ENCODE results near the gene ANKRD53.

GRCh38 chr2:70983506-70984227 lies 5.2 kb downstream of the ANKRD53 start:
- TF ChIP-seq, protein P1, sequence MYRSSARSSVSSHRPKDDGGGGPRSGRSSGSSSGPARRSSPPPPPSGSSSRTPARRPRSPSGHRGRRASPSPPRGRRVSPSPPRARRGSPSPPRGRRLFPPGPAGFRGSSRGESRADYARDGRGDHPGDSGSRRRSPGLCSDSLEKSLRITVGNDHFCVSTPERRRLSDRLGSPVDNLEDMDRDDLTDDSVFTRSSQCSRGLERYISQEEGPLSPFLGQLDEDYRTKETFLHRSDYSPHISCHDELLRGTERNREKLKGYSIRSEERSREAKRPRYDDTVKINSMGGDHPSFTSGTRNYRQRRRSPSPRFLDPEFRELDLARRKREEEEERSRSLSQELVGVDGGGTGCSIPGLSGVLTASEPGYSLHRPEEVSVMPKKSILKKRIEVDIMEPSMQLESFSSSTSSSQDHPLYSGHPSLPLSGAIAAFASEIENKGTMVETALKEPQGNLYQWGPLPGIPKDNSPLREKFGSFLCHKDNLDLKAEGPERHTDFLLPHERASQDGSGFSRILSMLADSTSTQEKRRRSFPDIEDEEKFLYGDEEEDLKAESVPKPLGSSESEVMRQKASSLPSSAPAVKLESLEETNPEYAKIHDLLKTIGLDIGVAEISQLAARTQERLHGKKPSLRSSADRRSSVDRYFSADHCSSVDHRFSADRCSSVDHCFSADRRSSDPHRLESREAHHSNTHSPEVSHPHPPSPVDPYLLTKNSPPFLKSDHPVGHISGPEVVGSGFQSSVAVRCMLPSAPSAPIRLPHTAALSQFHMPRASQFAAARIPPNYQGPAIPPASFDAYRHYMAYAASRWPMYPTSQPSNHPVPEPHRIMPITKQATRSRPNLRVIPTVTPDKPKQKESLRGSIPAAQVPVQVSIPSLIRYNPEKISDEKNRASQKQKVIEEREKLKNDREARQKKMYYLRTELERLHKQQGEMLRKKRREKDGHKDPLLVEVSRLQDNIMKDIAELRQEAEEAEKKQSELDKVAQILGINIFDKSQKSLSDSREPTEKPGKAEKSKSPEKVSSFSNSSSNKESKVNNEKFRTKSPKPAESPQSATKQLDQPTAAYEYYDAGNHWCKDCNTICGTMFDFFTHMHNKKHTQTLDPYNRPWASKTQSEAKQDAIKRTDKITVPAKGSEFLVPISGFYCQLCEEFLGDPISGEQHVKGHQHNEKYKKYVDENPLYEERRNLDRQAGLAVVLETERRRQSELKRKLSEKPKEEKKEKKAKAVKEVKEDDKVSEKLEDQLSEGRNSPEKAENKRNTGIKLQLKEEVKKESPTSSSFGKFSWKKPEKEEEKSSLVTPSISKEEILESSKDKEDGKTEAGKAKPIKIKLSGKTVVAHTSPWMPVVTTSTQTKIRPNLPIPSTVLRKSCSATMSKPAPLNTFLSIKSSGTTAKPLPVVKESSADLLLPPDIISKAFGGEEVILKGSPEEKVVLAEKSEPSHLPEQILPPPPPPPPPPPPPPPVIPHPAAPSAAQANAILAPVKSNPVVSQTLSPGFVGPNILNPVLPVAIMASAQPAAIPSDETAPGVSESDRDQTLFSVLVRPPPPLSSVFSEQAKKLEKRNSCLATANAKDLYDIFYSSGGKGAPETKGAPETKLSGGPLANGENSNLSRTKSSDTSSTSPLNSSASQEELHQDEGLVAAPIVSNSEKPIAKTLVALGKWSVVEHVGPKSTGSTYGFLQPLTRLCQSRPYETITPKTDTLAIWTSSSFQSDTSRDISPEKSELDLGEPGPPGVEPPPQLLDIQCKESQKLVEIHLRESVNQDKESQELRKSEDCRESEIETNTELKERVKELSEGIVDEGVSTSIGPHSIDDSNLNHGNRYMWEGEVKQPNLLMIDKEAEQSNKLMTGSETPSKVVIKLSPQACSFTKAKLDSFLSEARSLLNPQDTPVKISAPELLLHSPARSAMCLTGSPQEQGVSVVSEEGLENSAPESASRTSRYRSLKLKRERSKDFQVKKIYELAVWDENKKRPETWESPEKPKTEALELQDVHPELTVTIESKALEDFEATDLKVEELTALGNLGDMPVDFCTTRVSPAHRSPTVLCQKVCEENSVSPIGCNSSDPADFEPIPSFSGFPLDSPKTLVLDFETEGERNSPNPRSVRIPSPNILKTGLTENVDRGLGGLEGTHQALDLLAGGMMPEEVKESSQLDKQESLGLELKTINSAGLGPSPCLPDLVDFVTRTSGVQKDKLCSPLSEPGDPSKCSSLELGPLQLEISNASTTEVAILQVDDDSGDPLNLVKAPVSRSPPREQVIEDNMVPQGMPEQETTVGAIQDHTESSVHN (IDR thresholded peaks at IDR 0.05; ENCODE audit: borderline replicate concordance in 1 of 2, low read depth in 1 of 2) = no peak
- TF ChIP-seq GTF2F1 (IDR thresholded peaks at IDR 0.05; ENCODE audit: low read depth, low read length) = no peak
- no peak for TF ChIP-seq ZSCAN29 (IDR thresholded peaks at IDR 0.05)
- TF ChIP-seq C11orf30 (IDR thresholded peaks at IDR 0.05; ENCODE audit: low read depth) = no peak
- TF ChIP-seq SETDB1 (IDR thresholded peaks at IDR 0.05; ENCODE audit: low read length) = no peak
- TF ChIP-seq NR2F6 (CRISPR knock-in tag; IDR thresholded peaks at IDR 0.05) = no peak
- TF ChIP-seq SFPQ (IDR thresholded peaks at IDR 0.05; ENCODE audit: low read depth, low read length) = no peak
- TF ChIP-seq TEAD4 (IDR thresholded peaks at IDR 0.05; ENCODE audit: low read length) = no peak
- TF ChIP-seq TEAD4 (CRISPR knock-in tag; IDR thresholded peaks at IDR 0.05; ENCODE audit: borderline replicate concordance) = no peak
- TF ChIP-seq, protein P2, sequence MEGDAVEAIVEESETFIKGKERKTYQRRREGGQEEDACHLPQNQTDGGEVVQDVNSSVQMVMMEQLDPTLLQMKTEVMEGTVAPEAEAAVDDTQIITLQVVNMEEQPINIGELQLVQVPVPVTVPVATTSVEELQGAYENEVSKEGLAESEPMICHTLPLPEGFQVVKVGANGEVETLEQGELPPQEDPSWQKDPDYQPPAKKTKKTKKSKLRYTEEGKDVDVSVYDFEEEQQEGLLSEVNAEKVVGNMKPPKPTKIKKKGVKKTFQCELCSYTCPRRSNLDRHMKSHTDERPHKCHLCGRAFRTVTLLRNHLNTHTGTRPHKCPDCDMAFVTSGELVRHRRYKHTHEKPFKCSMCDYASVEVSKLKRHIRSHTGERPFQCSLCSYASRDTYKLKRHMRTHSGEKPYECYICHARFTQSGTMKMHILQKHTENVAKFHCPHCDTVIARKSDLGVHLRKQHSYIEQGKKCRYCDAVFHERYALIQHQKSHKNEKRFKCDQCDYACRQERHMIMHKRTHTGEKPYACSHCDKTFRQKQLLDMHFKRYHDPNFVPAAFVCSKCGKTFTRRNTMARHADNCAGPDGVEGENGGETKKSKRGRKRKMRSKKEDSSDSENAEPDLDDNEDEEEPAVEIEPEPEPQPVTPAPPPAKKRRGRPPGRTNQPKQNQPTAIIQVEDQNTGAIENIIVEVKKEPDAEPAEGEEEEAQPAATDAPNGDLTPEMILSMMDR (IDR thresholded peaks at IDR 0.05 in 2 of 3, conservative IDR thresholded peaks at IDR 0.05 in 1 of 3; ENCODE audit: insufficient read depth in 2 of 3, low read depth in 1 of 3, low read length in 3 of 3) = no peak
- no peak for TF ChIP-seq NRF1 (conservative IDR thresholded peaks at IDR 0.05 in 1 of 2, IDR thresholded peaks at IDR 0.05 in 1 of 2)

All from K562 (cell line).